ENCODE results near the gene LMF1.
"Not testable (repeated sequence)": the region's sequence is repeated elsewhere in the genome, so short reads cannot be mapped to it uniquely, and the experiment has no call there.

LMF1 gene

GRCh38 chr16:890716-891352, 80.0 kb downstream of the LMF1 start:
- no peaks in the 10 kb centered on the region for H3K4me1 ChIP-seq (ENCODE audit: insufficient read depth, low read length)
- H3K4me3 ChIP-seq (ENCODE audit: low read length), result no peak overlapping the region
- no peaks in the 10 kb centered on the region for H3K27me3 ChIP-seq (ENCODE audit: insufficient read depth, low read length)
- no peaks in the 10 kb centered on the region for H3K36me3 ChIP-seq (ENCODE audit: insufficient read depth, low read length)
- H3K9me3 ChIP-seq (ENCODE audit: low read length), result no peaks in the 10 kb centered on the region
- no peak overlapping the region for H2AFZ ChIP-seq (ENCODE audit: low read depth, low read length)

GRCh38 chr16:890217-890616, 80.6 kb downstream of the LMF1 start:
- Histone ChIP-seq H3K9me3 (ENCODE audit: low read length) (peaks cover 2% of the 10 kb centered on the region), H3K36me3 (ENCODE audit: insufficient read depth, low read length) (no peaks in the 10 kb centered on the region), H3K4me3 (ENCODE audit: low read length) (no peak overlapping the region), H2AFZ (ENCODE audit: low read depth, low read length) (no peak overlapping the region), H3K4me1 (ENCODE audit: insufficient read depth, low read length) (no peaks in the 10 kb centered on the region), H3K27me3 (ENCODE audit: insufficient read depth, low read length) (no peaks in the 10 kb centered on the region)

GRCh38 chr16:889586-889985, 81.2 kb downstream of the LMF1 start:
- no peak overlapping the region for H2AFZ ChIP-seq (ENCODE audit: low read depth, low read length)
- peaks cover 3% of the 10 kb centered on the region for H3K9me3 ChIP-seq (ENCODE audit: low read length)
- H3K4me1 ChIP-seq (ENCODE audit: insufficient read depth, low read length), result no peaks in the 10 kb centered on the region
- H3K36me3 ChIP-seq (ENCODE audit: insufficient read depth, low read length), result no peaks in the 10 kb centered on the region
- no peak overlapping the region for H3K4me3 ChIP-seq (ENCODE audit: low read length)
- no peaks in the 10 kb centered on the region for H3K27me3 ChIP-seq (ENCODE audit: insufficient read depth, low read length)

DNA sequence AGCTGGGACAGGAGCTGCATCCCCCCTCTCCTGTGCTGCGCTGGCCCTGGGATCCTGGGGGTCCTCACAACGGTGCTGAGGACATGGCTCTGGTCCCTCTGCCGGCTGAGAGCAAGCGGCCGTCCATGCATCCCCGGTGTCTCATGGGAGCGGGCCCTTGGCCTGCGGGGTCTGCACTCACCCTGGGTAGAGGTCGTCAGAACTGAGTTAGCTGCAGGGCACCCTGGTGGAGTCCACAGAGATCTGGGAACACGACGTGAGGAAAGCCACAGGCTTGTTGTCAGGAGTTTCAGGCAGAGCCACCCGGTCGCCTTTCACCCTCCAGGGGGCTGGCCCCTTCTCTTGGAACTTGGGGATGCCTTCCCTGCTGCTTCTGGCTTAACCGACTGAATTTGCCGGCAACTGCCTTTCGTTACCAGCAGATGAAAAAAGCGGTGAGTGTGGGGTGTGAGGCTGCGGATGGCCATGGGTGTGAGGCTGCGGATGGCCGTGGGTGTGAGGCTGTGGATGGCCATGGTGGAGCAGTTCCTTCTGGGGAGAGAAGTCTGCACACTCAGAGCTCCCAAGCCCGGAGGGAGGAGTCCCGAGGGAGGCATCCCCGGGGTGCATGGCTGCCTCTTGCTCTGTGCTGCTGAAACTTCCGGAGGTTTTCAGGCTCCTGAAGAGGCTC, 81.7 kb downstream of the LMF1 start:
- H3K9me3 ChIP-seq (ENCODE audit: low read length), result peaks cover 7% of the 10 kb centered on the region
- H3K4me3 ChIP-seq (ENCODE audit: low read length), result no peak overlapping the region
- H3K36me3 ChIP-seq (ENCODE audit: insufficient read depth, low read length), result no peaks in the 10 kb centered on the region
- H3K27me3 ChIP-seq (ENCODE audit: insufficient read depth, low read length), result no peaks in the 10 kb centered on the region
- H2AFZ ChIP-seq (ENCODE audit: low read depth, low read length), result no peak overlapping the region
- no peaks in the 10 kb centered on the region for H3K4me1 ChIP-seq (ENCODE audit: insufficient read depth, low read length)

DNA sequence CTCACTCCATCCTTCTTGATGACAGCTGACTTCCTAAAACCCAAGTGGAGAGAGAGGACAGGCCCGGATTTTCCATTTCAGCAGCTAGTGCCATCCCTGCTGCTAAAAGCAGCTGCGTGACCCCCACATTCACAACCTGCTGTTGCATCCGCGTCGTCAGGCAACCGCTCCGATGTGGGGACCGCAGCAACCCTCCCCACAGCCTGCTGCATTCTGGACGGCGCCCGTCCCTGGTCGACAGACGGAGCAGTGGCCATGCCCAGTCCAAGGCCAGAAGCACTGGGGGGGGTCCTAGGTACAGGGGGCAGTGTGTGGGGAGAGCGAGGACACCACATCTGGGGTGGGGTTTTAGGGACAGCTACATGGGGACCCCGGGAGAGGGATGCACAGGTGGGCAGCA, 82.3 kb downstream of the LMF1 start:
- H3K4me1 ChIP-seq (ENCODE audit: insufficient read depth, low read length); H3K36me3 ChIP-seq (ENCODE audit: insufficient read depth, low read length): not testable (repeated sequence)

GRCh38 chr16:887846-888245, 82.9 kb downstream of the LMF1 start:
- H3K4me1 ChIP-seq (ENCODE audit: insufficient read depth, low read length), result no peaks in the 10 kb centered on the region

More for the DNA sequence above, 82.3 kb downstream of the LMF1 start:
- H3K9me3 ChIP-seq (ENCODE audit: low read length); H3K4me3 ChIP-seq (ENCODE audit: low read length); H3K27me3 ChIP-seq (ENCODE audit: insufficient read depth, low read length); H2AFZ ChIP-seq (ENCODE audit: low read depth, low read length): not testable (repeated sequence)

DNA sequence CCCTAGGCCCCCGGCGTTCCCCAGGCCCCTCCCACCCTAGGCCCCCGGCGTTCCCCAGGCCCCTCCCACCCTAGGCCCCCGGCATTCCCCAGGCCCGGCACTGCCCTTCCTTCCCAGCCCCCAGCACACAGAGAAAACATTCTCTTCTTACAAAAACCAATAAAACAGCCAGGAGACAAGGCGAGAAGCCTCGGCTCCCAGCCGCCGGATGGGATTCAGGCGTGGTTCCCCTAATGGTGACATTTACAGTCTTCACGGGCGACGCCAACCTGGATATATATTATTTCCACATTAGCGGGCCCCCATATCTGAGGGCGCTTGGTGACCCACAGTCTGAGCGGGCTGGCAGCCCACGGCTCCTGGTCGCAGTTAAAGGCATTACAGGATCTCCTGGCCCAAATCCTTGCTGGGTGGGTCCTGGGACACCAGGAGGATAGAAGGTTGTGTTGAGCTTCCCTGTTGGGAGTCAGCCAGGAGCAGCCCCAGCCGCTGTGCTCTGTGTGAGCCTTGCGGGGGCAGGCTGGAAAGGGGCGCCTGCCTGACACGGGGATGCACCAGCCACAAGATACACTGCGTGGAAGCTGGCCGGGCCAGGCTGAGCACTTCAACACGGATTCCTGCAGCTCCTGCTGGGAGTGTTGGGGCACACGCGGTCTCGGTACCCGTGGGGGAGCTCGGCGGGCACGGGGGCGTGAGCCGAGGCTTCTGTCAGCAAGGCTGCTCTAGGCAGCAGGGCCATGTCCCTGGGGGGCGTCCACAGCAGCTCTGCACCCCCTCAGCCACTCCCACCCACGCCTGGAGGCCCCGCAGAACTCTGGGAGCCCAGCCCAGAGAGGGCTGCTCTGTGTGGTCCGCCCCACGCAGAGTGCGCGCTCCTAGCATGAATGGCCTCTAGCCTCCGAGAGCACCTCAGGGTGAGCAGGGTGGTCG, 83.7 kb downstream of the LMF1 start:
- Histone ChIP-seq H3K36me3 (ENCODE audit: insufficient read depth, low read length) (no peaks in the 10 kb centered on the region), H3K9me3 (ENCODE audit: low read length) (peaks cover 11% of the 10 kb centered on the region), H2AFZ (ENCODE audit: low read depth, low read length) (no peak overlapping the region), H3K4me3 (ENCODE audit: low read length) (no peak overlapping the region), H3K27me3 (ENCODE audit: insufficient read depth, low read length) (no peaks in the 10 kb centered on the region), H3K4me1 (ENCODE audit: insufficient read depth, low read length) (no peaks in the 10 kb centered on the region)

More at GRCh38 chr16:887846-888245, 82.9 kb downstream of the LMF1 start:
- Histone ChIP-seq H3K4me3 (ENCODE audit: low read length) (no peak overlapping the region), H3K36me3 (ENCODE audit: insufficient read depth, low read length) (no peaks in the 10 kb centered on the region), H3K9me3 (ENCODE audit: low read length) (peaks cover 11% of the 10 kb centered on the region), H2AFZ (ENCODE audit: low read depth, low read length) (no peak overlapping the region), H3K27me3 (ENCODE audit: insufficient read depth, low read length) (no peaks in the 10 kb centered on the region)

- no peaks in the 10 kb centered on the region for H3K36me3 ChIP-seq (ENCODE audit: insufficient read depth, low read length)
- H3K27me3 ChIP-seq (ENCODE audit: insufficient read depth, low read length), result no peaks in the 10 kb centered on the region
- no peak overlapping the region for H3K4me3 ChIP-seq (ENCODE audit: low read length)
- H3K9me3 ChIP-seq (ENCODE audit: low read length), result peaks cover 11% of the 10 kb centered on the region
- H3K4me1 ChIP-seq (ENCODE audit: insufficient read depth, low read length), result no peaks in the 10 kb centered on the region
- H2AFZ ChIP-seq (ENCODE audit: low read depth, low read length), result no peak overlapping the region
Measured at GRCh38 chr16:886084-886543, 84.7 kb downstream of the LMF1 start.

DNA sequence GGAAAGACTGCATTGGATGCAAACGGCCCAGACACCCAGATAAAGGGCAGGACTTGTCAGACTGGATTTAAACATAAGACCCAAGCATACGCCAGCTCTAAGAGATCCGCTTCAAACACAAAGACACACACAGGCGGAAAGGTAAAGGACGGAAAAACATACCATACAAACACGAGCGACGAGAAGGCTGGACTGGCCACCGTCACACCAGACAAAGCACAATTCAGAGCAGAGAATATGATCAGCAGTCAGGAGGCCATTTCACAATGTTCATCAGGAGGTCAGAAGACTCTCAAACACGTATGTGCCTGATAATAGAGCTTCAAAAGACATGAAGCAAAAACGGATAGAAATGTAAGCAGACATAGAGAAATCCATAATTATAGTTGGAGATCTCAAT, 85.4 kb downstream of the LMF1 start:
- H3K4me1 ChIP-seq (ENCODE audit: insufficient read depth, low read length), result no peaks in the 10 kb centered on the region
- no peak overlapping the region for H2AFZ ChIP-seq (ENCODE audit: low read depth, low read length)
- H3K36me3 ChIP-seq (ENCODE audit: insufficient read depth, low read length), result no peaks in the 10 kb centered on the region

GRCh38 chr16:884232-884631, 86.6 kb downstream of the LMF1 start:
- Histone ChIP-seq H3K4me1 (ENCODE audit: insufficient read depth, low read length) (no peaks in the 10 kb centered on the region), H3K27me3 (ENCODE audit: insufficient read depth, low read length) (no peaks in the 10 kb centered on the region), H3K36me3 (ENCODE audit: insufficient read depth, low read length) (no peaks in the 10 kb centered on the region), H2AFZ (ENCODE audit: low read depth, low read length) (no peak overlapping the region), H3K4me3 (ENCODE audit: low read length) (no peak overlapping the region), H3K9me3 (ENCODE audit: low read length) (peaks cover 11% of the 10 kb centered on the region)

More for the DNA sequence above, 85.4 kb downstream of the LMF1 start:
- Histone ChIP-seq H3K27me3 (ENCODE audit: insufficient read depth, low read length) (no peaks in the 10 kb centered on the region), H3K4me3 (ENCODE audit: low read length) (no peak overlapping the region), H3K9me3 (ENCODE audit: low read length) (peaks cover 11% of the 10 kb centered on the region)

GRCh38 chr16:883781-884180, 87.0 kb downstream of the LMF1 start:
- Histone ChIP-seq H3K4me1 (ENCODE audit: insufficient read depth, low read length) (no peaks in the 10 kb centered on the region), H3K27me3 (ENCODE audit: insufficient read depth, low read length) (no peaks in the 10 kb centered on the region), H3K9me3 (ENCODE audit: low read length) (peaks cover 11% of the 10 kb centered on the region), H3K4me3 (ENCODE audit: low read length) (no peak overlapping the region), H3K36me3 (ENCODE audit: insufficient read depth, low read length) (no peaks in the 10 kb centered on the region), H2AFZ (ENCODE audit: low read depth, low read length) (no peak overlapping the region)

GRCh38 chr16:883340-883739, 87.4 kb downstream of the LMF1 start:
- Histone ChIP-seq H3K36me3 (ENCODE audit: insufficient read depth, low read length) (no peaks in the 10 kb centered on the region), H3K9me3 (ENCODE audit: low read length) (peaks cover 11% of the 10 kb centered on the region)

DNA sequence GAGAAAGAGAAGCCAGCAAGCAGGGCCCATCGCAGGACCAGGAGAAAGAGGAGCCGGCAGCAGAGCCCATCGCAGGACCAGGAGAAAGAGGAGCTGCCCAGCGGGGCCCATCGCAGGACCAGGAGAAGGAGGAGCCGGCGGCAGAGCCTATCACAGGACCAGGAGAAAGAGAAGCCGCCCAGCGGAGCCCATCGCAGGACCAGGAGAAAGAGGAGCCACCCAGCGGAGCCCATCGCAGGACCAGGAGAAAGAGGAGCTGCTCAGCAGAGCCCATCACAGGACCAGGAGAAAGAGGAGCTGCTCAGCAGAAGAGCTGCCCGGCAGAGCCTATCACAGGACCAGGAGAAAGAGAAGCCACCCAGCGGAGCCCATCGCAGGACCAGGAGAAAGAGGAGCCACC, 88.1 kb downstream of the LMF1 start:
- not testable (repeated sequence) for H3K36me3 ChIP-seq (ENCODE audit: insufficient read depth, low read length); H2AFZ ChIP-seq (ENCODE audit: low read depth, low read length); H3K4me3 ChIP-seq (ENCODE audit: low read length); H3K4me1 ChIP-seq (ENCODE audit: insufficient read depth, low read length); H3K27me3 ChIP-seq (ENCODE audit: insufficient read depth, low read length)
- peaks cover 13% of the 10 kb centered on the region for H3K9me3 ChIP-seq (ENCODE audit: low read length)

More at GRCh38 chr16:883340-883739, 87.4 kb downstream of the LMF1 start:
- Histone ChIP-seq H3K4me1 (ENCODE audit: insufficient read depth, low read length) (no peaks in the 10 kb centered on the region), H3K4me3 (ENCODE audit: low read length) (no peak overlapping the region), H2AFZ (ENCODE audit: low read depth, low read length) (no peak overlapping the region), H3K27me3 (ENCODE audit: insufficient read depth, low read length) (no peaks in the 10 kb centered on the region)
